Liver (tissue), 9 donors: ENCODE measurements around the gene GNPTG. TPM values are rescaled to one million over a fixed set of nuclear protein-coding genes. Genes with fewer than 3 reads are reported as not detected.

ENCODE experiments used
- DNase-seq: peaks from one replicate; pipeline ENCODE4 v3.0.0-alpha.2; 2017; ENCODE audit warnings: low spot score
- H3K27ac ChIP-seq, 2 donors: one replicate each; pipeline ENCODE4 v1.7.0; 2013; ENCODE audit warnings: inconsistent platforms in 2 of 2, low read length in 2 of 2, control low read depth in 1 of 2, low read depth in 1 of 2, mild to moderate bottlenecking in 1 of 2
- H3K27me3 ChIP-seq, 4 donors: one replicate each; pipeline versions ENCODE4 v1.6.1 to v1.7.0; 2013; ENCODE audit warnings: low read length in 3 of 4, inconsistent platforms in 1 of 4, mild to moderate bottlenecking in 1 of 4, moderate library complexity in 1 of 4; ENCODE audit not compliant: control insufficient read depth in 4 of 4, insufficient read depth in 4 of 4
- H3K36me3 ChIP-seq, 4 donors: one replicate each; pipeline versions ENCODE4 v1.6.1 to v1.7.0; 2013; ENCODE audit warnings: low read length in 3 of 4, mild to moderate bottlenecking in 3 of 4, low read depth in 1 of 4, moderate library complexity in 1 of 4; ENCODE audit not compliant: control insufficient read depth in 4 of 4, insufficient read depth in 3 of 4
- H3K4me1 ChIP-seq, 4 donors: one replicate each; pipeline versions ENCODE4 v1.6.1 to v1.7.0; 2013; ENCODE audit warnings: low read length in 3 of 4, mild to moderate bottlenecking in 3 of 4, moderate library complexity in 1 of 4; ENCODE audit not compliant: control insufficient read depth in 4 of 4, insufficient read depth in 4 of 4
- H3K4me3 ChIP-seq, 3 donors: one replicate each; pipeline versions ENCODE4 v1.6.1 to v1.7.0; 2013; ENCODE audit warnings: low read length in 3 of 3, control low read depth in 1 of 3, low read depth in 1 of 3, mild to moderate bottlenecking in 1 of 3
- H3K9ac ChIP-seq, 2 donors: one replicate each; pipeline ENCODE4 v1.7.0; 2013; ENCODE audit warnings: low read length in 2 of 2, mild to moderate bottlenecking in 2 of 2, moderate library complexity in 2 of 2, control low read depth in 1 of 2, low read depth in 1 of 2
- H3K9me3 ChIP-seq, 4 donors: one replicate each; pipeline versions ENCODE4 v1.6.1 to v1.7.0; 2013; ENCODE audit warnings: low read length in 3 of 4; ENCODE audit not compliant: control insufficient read depth in 4 of 4
- EGR1 ChIP-seq, 2 donors: IDR thresholded peaks; 2 replicates each; pipeline ENCODE4 v1.6.1; 2016 to 2018; ENCODE audit warnings: antibody characterized with exemption in 2 of 2, low read depth in 2 of 2
- FOXA1 ChIP-seq: IDR thresholded peaks from 2 replicates; pipeline ENCODE4 v1.6.1; 2016; ENCODE audit warnings: antibody characterized with exemption
- FOXA2 ChIP-seq: IDR thresholded peaks from 2 replicates; pipeline ENCODE4 v1.6.1; 2016; ENCODE audit warnings: antibody characterized with exemption
- HNF4A ChIP-seq, 2 donors: conservative IDR thresholded peaks; 2 replicates each; pipeline ENCODE4 v1.6.1; 2016; ENCODE audit warnings: antibody characterized with exemption in 2 of 2, mild to moderate bottlenecking in 2 of 2
- HNF4G ChIP-seq: IDR thresholded peaks from 2 replicates; pipeline ENCODE4 v1.6.1; 2016; ENCODE audit warnings: antibody characterized with exemption
- JUND ChIP-seq, 2 donors: IDR thresholded peaks; 2 replicates each; pipeline ENCODE4 v1.6.1; 2016; ENCODE audit warnings: antibody characterized with exemption in 2 of 2
- NR2F2 ChIP-seq: IDR thresholded peaks from 2 replicates; pipeline ENCODE4 v1.6.1; 2016; ENCODE audit warnings: antibody characterized with exemption
- RAD21 ChIP-seq, 2 donors: IDR thresholded peaks; 2 replicates each; pipeline ENCODE4 v1.6.1; 2016; ENCODE audit warnings: antibody characterized with exemption in 2 of 2, mild to moderate bottlenecking in 2 of 2
- SP1 ChIP-seq: IDR thresholded peaks from 2 replicates; pipeline ENCODE4 v1.6.1; 2018; ENCODE audit warnings: antibody characterized with exemption, mild to moderate bottlenecking
- TAF1 ChIP-seq: conservative IDR thresholded peaks from 2 replicates; pipeline ENCODE4 v1.6.1; 2016; ENCODE audit warnings: antibody characterized with exemption, mild to moderate bottlenecking
- YY1 ChIP-seq: IDR thresholded peaks from 2 replicates; pipeline ENCODE4 v1.6.1; 2016; ENCODE audit warnings: antibody characterized with exemption, mild to moderate bottlenecking
- WGBS: extraction: QIAGEN DNeasy Blood & Tissue Kit; methylation state at CpG from one replicate; pipeline ENCODE4 v1.1.7; 2013; 5-methylcytosine and 5-hydroxymethylcytosine counted together
- polyA plus RNA-seq, 2 donors: library from polyadenylated mRNA; stranded (reverse) in 1 of 2; unstranded in 1 of 2; fragments of 200-250 nt in 1 of 2; fragments of >200 nt in 1 of 2; fragmentation: Nextera tagmentation in 1 of 2; extraction: Ambion mirVana in 1 of 2; gene quantifications; one replicate each; pipeline versions ENCODE4 v1.2.1 to v1.2.3, GENCODE V29; 2013 to 2015
- total RNA-seq, 2 donors: library from RNA; depleted of rRNA; stranded (reverse); fragments of >200 nt; gene quantifications; one replicate each; pipeline ENCODE4 v1.2.3, GENCODE V29; 2014
- TF ChIP-seq, protein P1 (sequence below): IDR thresholded peaks from 2 replicates; pipeline ENCODE4 v1.6.1; 2016; ENCODE audit warnings: antibody characterized with exemption, mild to moderate bottlenecking
- TF ChIP-seq, protein P2 (sequence below): fragments of 150-350 bp; IDR thresholded peaks from 2 replicates; pipeline ENCODE4 v1.5.1; 2017; ENCODE audit warnings: improper control_type of control experiment, low read depth, low read length; ENCODE audit not compliant: missing input control
- TF ChIP-seq, protein P3 (sequence below): IDR thresholded peaks from 2 replicates; pipeline ENCODE4 v1.6.1; 2016; ENCODE audit warnings: antibody characterized with exemption
- TF ChIP-seq, protein P4 (sequence below): IDR thresholded peaks from 2 replicates; pipeline ENCODE4 v1.6.1; 2016; ENCODE audit warnings: antibody characterized with exemption
- TF ChIP-seq, protein P5 (sequence below): IDR thresholded peaks from 2 replicates; pipeline ENCODE4 v1.6.1; 2016; ENCODE audit warnings: antibody characterized with exemption
- donor health status: healthy.
- donor health status: healthy.
- donor health status: healthy.
- donor health status: healthy.
- donor health status: healthy.

Gene GNPTG
- total and polyA plus RNA-seq, 4 donors, result 24.4 to 79.6 (median 41.0) TPM

DNA sequence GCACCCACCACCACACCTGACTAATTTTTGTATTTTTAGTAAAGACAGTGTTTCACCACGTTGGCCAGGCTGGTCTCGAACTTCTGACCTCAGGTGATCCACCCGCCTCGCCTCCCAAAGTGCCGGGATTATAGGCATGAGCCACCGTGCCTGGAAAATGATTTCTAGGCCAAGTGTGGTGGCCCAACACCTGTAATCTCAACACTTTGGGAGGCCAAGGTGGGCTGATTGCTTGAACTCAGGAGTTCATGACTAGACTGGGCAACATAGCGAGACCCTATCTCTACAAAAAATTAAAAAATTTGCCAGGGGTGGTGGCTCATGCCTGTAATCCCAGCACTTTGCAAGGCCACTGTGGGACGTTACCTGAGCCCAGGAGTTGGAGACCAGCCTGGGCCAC is 29.3 kb upstream of the GNPTG start:
- no peak for DNase-seq

DNA sequence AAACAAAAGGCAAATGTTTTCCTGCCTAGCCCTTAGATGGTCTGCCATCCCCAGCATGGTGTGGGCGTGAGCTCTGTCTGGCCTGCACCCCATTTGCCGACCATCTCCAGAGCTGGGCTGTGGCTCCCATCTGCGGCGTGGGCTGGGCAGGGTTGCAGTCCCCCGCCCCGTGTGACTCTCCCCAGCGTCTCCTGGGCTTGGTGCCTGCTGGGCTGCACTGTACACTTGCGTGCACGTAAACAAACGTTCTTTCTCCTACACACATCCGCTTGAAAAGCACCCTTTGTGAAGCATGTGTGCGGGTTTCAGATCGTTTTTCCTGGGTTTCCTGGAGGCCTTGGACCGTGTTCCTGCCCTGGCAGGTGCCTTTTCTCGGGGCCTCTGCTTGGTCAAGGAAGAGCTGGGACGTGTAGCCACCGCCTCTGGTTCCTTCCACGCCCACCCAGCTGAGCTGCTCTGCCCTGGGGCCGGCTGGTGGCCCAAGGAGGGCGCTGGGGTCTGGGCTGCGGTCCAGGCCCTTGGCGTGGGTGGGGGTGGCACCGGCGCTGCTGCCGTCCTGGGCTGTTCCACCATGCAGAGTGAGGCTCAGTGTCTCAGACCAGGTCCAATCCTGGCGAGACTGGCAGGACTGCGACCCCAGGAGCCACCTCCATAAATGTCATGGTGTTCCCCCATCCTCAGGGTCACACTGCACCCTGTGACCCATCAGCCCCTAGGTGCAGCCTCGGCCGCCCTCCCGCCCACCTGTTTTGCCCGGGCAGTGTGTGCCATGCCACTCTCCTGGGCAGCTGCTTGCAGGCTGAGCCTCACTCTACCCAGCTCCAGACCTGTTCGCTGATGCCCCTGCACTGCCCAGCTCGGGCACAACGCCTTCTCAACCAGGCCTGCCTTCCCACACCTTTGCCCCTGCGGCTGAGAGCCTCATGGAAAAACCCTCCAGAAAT is 28.2 kb upstream of the GNPTG start:
- no peak overlapping the region for H3K27ac ChIP-seq
- no peaks in the 10 kb centered on the region for H3K4me1 ChIP-seq
- WGBS, result 93% methylated on average over 35 of the region's 35 CpGs
- H3K27me3 ChIP-seq, result no peaks in the 10 kb centered on the region
- no peak for DNase-seq
- peaks cover 16 to 58% (median 26%) of the 10 kb centered on the region in 4 donors for H3K36me3 ChIP-seq
- H3K9ac ChIP-seq, result no peak overlapping the region
- H3K9me3 ChIP-seq, result no peaks in the 10 kb centered on the region
- no peak overlapping the region for H3K4me3 ChIP-seq
- TF ChIP-seq SP1 (no peak), FOXA2 (no peak), EGR1 (IDR thresholded peaks at IDR 0.05; ENCODE audit: low read depth in 2 of 2) (no peak), HNF4A (conservative IDR thresholded peaks at IDR 0.05) (no peak), FOXA1 (no peak), YY1 (no peak), TAF1 (no peak), JUND (IDR thresholded peaks at IDR 0.05) (no peak), RAD21 (IDR thresholded peaks at IDR 0.05) (no peak), NR2F2 (no peak)
- TF ChIP-seq, protein P1, sequence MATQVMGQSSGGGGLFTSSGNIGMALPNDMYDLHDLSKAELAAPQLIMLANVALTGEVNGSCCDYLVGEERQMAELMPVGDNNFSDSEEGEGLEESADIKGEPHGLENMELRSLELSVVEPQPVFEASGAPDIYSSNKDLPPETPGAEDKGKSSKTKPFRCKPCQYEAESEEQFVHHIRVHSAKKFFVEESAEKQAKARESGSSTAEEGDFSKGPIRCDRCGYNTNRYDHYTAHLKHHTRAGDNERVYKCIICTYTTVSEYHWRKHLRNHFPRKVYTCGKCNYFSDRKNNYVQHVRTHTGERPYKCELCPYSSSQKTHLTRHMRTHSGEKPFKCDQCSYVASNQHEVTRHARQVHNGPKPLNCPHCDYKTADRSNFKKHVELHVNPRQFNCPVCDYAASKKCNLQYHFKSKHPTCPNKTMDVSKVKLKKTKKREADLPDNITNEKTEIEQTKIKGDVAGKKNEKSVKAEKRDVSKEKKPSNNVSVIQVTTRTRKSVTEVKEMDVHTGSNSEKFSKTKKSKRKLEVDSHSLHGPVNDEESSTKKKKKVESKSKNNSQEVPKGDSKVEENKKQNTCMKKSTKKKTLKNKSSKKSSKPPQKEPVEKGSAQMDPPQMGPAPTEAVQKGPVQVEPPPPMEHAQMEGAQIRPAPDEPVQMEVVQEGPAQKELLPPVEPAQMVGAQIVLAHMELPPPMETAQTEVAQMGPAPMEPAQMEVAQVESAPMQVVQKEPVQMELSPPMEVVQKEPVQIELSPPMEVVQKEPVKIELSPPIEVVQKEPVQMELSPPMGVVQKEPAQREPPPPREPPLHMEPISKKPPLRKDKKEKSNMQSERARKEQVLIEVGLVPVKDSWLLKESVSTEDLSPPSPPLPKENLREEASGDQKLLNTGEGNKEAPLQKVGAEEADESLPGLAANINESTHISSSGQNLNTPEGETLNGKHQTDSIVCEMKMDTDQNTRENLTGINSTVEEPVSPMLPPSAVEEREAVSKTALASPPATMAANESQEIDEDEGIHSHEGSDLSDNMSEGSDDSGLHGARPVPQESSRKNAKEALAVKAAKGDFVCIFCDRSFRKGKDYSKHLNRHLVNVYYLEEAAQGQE, result no peak
- TF ChIP-seq, protein P2, sequence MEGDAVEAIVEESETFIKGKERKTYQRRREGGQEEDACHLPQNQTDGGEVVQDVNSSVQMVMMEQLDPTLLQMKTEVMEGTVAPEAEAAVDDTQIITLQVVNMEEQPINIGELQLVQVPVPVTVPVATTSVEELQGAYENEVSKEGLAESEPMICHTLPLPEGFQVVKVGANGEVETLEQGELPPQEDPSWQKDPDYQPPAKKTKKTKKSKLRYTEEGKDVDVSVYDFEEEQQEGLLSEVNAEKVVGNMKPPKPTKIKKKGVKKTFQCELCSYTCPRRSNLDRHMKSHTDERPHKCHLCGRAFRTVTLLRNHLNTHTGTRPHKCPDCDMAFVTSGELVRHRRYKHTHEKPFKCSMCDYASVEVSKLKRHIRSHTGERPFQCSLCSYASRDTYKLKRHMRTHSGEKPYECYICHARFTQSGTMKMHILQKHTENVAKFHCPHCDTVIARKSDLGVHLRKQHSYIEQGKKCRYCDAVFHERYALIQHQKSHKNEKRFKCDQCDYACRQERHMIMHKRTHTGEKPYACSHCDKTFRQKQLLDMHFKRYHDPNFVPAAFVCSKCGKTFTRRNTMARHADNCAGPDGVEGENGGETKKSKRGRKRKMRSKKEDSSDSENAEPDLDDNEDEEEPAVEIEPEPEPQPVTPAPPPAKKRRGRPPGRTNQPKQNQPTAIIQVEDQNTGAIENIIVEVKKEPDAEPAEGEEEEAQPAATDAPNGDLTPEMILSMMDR, result no peak
- TF ChIP-seq, protein P3, sequence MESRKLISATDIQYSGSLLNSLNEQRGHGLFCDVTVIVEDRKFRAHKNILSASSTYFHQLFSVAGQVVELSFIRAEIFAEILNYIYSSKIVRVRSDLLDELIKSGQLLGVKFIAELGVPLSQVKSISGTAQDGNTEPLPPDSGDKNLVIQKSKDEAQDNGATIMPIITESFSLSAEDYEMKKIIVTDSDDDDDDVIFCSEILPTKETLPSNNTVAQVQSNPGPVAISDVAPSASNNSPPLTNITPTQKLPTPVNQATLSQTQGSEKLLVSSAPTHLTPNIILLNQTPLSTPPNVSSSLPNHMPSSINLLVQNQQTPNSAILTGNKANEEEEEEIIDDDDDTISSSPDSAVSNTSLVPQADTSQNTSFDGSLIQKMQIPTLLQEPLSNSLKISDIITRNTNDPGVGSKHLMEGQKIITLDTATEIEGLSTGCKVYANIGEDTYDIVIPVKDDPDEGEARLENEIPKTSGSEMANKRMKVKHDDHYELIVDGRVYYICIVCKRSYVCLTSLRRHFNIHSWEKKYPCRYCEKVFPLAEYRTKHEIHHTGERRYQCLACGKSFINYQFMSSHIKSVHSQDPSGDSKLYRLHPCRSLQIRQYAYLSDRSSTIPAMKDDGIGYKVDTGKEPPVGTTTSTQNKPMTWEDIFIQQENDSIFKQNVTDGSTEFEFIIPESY, result no peak
- TF ChIP-seq, protein P4, sequence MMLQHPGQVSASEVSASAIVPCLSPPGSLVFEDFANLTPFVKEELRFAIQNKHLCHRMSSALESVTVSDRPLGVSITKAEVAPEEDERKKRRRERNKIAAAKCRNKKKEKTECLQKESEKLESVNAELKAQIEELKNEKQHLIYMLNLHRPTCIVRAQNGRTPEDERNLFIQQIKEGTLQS, result no peak
- TF ChIP-seq, protein P5, sequence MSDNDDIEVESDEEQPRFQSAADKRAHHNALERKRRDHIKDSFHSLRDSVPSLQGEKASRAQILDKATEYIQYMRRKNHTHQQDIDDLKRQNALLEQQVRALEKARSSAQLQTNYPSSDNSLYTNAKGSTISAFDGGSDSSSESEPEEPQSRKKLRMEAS, result no peak

More for the DNA sequence above, 29.3 kb upstream of the GNPTG start:
- H3K9ac ChIP-seq, result no peak overlapping the region
- no peaks in the 10 kb centered on the region for H3K27me3 ChIP-seq
- TF ChIP-seq, protein P1, result no peak
- TF ChIP-seq YY1 (no peak), RAD21 (IDR thresholded peaks at IDR 0.05) (no peak), HNF4A (conservative IDR thresholded peaks at IDR 0.05) (no peak), TAF1 (no peak), SP1 (no peak), HNF4G (no peak)
- TF ChIP-seq, protein P4, result no peak
- H3K4me3 ChIP-seq, result no peak overlapping the region
- no peaks in the 10 kb centered on the region for H3K4me1 ChIP-seq
- H3K36me3 ChIP-seq, result peaks cover 23 to 69% (median 35%) of the 10 kb centered on the region in 4 donors
- WGBS, result 98% methylated on average over 8 of the region's 8 CpGs
- H3K9me3 ChIP-seq, result no peaks in the 10 kb centered on the region
- H3K27ac ChIP-seq, result no peak overlapping the region
